ENCODE measurements around the gene PLBD2.
"Not testable (repeated sequence)": the region's sequence is repeated elsewhere in the genome, so short reads cannot be mapped to it uniquely, and the experiment has no call there.

The PLBD2 gene

DNA sequence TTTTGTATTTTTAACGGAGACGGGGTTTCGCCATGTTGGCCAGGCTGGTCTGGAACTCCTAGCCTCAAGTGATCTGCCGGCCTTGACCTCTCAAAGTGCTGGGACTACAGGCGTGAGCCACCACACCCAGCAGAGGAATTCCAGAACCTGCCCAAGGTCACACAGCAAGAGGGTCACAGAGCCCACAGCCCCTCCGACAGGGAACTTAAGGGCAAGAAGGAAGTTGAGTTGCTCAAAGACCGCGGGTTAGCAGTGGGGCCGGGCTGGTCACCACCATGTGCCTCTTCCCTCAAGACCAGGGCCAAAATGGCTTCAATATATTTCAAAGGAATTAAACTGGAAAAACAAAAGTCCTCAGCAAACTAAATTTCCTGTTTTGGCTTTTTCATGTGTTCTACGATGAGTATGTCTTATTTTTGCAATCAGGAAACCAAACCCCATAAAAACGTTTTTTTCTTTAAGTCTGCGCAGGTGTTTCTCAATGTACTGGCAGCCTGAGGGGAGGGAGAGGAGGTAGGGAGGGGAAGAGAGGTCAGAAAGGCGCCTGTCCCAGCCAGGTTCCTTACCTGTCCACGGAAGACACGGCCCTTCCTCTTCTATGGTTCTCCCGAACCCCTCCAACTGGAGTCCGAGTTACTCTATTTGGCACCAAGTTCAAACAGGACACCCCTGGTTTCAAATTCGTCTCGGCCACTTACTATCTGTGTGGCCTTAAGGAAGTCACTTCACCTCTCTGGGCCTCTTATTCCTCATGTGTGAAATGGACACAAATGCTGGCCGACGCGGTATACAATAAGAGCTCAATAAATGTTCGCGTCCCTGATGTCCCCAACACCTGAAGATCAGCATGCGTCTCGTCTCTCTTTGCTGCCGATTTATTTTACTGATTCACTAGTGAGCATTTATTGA, 24.3 kb upstream of the PLBD2 start:
- DNase-seq (ENCODE audit: low read depth), result no peak

DNA sequence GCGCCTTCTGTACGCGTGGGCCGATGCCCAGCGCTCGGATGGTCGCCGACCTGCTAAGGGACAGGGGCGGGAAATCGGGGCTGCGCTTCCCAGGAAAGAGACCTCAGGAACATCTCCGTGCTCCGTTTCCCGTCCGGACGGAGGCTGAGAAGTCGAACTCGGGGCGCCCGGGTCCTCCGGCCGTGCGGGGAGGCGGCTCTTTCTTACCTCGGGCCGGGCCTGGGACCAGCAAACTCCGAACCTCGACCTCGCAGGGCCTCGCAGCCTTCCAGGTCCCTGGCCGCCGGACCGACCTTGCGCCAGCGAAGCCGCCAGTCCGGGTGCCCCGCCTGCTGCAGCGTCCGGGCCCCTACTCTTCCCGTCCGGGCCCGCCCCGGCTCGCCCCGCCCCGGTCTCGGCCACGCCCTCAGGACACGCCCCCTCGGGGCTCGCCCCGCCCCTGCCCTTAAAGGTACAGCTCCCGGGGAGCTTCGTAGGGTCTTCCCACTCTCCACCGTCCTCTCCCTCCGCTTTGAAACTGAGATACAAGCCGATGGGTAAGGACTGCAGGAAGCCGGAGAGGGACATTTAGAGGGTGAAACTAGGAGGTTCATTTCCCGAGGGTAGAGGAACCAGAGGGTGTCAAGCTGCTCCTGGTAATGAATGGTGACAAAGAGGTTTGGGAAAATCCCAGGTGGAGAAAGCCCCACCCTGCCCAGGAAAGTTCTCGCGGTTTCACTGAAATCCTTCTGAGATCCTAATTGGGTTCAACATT, 23.4 kb upstream of the PLBD2 start, which contains the start of gene SLC8B1:
Gene SLC8B1, minus strand, starts transcription at position 324 of the 754 bp plus-strand sequence. CDS start 2,231 bp downstream, outside the sequence.
- peak; percentile 91 for DNase-seq (ENCODE audit: low read depth)

DNA sequence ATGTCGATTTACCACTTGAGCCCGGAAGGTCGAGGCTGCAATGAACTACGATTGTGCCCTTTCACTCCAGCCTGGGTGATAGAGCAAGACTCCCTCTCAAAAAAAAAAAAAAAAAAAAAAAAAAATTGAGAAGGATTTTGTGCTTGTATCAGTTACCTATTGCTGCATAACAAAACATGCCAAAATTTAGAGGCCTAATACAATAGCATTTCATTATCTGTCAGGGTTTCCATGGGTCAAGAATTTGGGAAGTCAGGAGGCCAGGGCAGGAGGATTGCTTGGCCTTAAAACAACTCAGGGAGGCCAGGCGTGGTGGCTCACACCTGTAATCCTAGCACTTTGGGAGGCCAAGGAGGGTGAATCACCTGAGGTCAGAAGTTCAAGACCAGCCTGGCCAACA, 18.8 kb upstream of the PLBD2 start:
- no peak for DNase-seq (ENCODE audit: low read depth)

DNA sequence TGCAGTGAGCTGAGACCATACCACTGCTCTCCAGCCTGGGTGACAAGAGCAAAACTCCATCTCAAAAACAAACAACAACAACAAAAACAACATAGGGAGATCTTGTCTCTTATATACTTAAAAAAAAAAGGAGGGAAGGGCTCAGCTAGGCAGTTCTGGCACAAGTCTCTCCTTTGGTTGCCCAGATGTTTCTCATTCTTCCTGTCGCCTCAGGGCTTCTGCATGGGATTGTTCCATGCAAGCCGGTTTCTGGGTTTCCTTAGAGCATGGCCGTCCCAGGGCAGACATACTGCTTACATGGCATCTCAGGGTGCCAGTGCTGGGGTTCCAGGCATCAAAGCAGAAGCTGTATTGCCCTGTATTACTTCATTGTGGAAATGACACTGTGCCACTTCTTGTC, 18.3 kb upstream of the PLBD2 start:
- DNase-seq (ENCODE audit: low read depth), result no peak

DNA sequence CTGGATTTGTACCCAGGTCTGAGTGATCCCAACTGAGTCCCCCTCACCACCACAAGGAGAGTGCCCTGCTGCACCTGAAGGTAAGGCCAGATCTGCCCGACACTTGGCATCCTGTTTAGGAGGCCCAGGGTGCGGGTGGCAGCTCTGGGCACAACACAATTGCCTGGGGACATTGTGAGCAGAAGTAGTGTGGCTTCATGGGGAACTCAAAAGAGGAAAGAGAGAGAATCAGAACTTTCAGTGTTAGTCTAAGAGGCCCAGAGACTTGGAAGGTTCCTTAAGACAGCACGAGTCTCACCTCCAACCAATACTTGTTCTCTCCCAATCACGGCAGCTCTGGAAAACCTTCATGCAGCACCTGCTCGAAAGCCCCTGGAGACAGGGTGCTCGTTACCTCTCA, 16.9 kb upstream of the PLBD2 start:
- DNase-seq (ENCODE audit: low read depth), result no peak

DNA sequence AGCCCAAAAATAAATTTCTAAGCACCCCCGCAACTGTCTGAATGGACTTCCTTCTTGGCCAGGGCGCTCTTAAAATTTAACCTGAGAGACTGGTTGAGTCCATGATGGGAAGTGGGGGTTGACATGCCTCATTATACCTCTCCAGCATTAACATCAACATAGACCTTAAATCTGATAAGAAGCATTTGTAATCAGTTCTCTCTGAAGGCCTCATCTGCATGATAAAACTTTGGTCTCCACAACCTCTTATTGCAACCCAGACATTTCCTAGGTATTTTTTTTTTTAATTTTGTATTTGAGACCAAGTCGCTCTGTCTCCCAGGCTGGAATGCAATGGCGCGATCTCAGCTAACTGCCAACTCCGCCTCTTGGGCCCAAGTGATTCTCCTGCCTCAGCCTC, 13.1 kb upstream of the PLBD2 start:
- no peak for DNase-seq (ENCODE audit: low read depth)

DNA sequence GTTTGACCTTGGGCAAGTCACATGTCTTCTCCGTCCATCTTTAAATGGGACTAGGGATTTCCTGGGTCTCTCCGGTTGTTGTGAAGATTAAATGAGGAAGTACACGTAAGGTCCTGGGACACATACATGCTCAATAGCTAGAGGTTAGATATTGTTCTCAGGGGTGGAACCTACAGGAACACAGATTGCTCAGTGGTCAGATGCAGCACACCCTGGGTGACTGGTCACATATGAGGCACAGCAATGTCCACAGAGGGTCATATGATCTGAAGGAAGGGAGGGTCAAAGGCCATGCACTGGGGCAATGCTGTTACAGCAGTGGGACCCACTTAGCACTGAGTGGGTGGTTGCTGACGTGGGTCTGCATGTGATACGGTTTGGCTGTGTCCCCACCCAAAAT, 12.0 kb upstream of the PLBD2 start:
- no peak for DNase-seq (ENCODE audit: low read depth)

DNA sequence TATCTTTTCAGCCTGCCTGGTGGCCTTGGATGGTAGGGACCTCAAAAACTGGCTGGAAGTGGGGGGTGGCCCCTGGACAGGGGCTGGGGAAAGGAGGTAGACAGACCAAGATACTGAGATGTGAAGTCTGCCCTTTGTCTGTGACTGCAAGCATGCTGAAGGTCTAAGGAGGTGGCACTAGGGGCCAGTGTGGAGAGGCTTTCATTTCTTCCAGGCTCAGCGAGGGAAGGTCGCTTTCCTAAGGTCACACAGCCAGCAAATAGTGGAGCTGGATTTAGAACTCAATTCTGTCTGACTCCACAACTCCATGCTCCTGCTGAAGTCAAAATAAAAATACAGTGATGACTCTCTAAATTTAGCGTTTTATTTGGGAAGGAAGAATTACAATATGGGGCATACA, 11.3 kb upstream of the PLBD2 start:
- DNase-seq (ENCODE audit: low read depth), result no peak

DNA sequence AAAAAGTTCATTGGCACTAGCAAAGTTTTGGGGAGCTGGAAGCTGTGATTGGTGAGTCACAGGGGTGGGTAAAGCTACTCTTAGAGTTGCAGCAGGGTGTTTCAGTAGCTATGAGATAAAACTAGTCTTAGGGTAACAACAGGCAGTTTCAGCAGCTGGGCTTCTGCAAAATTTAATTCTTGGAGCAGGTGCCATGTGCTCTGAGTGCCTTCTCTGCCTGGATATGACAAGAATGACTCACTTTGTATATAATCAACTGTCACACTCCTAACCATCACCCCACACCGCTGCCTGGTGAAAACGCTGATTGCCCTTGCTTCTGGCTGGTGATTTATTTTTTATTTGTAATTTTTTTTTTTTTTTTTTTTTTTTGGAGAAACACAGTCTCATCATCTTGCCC, 10.5 kb upstream of the PLBD2 start:
- no peak for DNase-seq (ENCODE audit: low read depth)

DNA sequence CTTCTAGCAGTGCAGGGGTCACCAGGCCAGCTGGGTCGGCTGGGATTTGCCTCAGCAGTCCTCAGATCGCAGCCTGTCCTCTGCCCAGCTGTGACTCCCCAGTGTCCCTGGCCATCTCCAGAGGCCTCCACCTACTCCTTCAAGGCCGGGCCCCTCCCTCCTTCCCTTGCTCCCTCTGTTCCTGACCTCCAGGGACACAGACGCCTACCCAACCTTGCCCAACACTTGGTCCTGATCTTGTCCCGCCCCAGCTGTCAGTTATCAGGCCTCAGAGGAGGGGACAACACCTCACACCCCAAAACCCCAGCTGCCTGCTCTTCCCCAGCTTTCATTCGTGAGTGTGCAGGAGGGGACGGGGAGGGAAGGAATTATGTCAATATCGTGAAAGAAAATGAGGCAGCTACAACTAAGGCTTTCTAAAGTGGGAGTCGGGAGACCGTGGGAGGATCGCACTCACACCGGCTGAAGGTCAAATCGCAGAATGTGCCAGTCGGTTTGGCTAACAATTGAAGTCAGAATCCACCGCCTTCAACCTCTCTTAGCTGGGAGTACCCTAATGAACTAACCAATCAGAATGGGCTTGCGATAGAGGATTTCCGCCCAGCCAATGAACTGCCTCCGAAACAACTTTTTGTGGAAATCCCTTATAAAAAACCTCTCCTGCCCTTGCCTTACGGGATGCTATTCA, 9.4 kb upstream of the PLBD2 start:
- DNase-seq (ENCODE audit: low read depth), result no peak

DNA sequence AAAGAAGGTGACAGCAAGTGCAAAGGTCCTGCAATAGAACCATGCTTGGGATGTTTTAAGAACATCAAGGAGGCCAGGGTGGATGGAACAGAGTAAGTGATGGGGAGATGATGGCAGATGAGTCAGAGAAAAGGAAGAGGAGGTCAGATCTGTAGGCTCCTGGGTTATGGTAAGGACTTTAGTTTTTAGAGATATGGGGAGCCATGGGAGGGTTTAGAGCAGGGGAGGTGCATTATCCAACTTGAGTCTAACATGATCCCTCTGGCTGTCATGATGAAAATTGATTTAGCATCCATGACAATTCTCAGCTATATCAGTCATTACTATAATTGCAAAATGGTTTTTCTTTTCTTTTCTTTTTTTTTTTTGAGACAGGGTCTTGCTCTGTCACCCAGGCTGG, 7.3 kb upstream of the PLBD2 start:
- DNase-seq (ENCODE audit: low read depth), result no peak

DNA sequence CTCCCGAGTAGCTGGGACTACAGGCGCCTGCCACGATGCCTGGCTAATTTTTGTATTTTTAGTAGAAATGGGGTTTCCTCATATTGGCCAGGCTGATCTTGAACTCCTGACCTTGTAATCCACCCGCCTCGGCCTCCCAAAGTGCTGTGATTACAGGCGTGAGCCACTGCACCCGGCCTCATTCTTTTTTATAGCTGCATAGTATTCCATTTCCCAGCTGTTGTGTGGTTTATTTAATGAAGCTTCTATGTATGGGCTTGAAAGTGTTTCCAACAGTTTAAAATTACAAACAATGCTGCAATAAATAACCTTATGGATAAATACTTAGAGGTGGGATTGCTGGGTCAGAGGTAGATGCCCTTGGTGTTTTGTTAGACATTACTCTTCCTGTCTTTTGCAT, 4.2 kb upstream of the PLBD2 start:
- not testable (repeated sequence) for DNase-seq (ENCODE audit: low read depth)

DNA sequence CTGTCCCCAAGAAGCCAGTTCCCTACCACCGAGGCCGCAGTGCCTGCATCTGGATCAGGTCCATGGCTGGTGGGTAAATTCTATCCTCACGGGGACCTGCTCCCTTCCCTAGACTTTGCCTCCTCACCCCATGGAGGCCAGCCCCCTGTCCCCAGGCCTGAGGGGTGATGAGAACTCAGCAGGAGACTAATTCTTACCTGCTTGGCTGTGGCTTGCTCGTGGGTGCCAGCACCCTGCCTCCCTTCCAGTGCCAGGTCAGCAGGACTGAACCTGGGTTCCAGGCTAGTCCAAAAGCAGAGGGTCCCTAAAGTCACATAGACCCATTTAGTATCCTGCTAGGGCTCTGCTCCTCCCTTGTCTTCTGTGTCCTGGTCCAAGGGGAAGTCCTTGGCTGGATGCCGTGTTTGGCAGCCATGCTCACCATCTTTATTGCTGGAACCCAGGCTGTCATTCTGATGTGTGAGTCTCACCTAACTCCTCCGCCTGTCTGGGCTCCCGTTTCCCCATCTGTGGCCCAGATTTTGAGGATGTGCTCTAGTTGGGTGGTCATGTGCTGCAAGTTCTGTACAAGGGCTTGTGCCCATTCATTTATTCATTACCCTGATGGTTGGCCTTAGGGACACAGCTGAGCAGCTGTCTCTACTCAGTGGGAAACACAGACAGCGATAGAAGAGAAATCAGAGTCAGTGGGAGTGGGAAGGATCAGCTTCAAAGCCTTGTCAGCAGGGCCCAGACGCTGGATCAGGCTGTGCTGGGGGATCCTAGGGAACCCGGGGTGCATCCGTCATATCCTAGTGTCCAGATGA, 949 bp downstream of the PLBD2 start:
- no peak for DNase-seq (ENCODE audit: low read depth)

DNA sequence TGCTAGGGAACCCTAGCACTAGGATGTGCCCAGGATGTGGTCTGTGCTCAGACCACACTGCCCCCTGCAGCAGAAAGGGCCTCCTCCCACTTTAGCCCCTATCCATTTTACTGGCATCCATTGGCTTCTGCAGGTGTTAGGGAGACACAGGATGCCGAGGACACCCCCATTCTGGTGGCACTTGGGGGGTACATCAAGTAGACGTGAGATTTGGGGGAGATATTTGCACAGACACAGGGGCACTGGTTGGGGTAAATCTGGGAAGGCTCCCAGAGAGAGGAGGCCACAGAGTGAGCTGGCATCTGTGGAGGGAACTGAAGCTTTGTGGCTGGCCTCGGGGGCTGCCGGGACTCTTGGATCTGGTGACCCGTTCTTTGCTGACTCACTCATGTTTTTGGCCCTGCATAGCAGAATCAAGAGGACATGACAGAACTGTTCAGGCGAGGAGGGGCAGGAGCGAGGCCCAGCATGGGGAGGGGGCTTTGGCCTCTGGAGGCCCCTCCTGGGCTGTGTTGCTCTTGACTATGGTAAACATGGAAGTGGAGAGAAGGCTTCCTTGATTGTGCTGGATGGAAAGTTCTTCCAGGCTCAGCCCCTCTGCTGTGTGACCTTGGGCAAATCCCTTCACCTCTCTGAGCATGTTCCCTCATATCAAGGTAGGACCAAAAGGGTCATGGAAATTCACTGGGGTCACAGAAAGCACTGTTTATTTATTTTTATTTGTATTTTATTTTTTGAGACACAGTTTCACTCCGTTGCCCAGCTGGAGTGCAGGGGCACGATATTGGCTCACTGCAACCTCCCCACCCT, 1.8 kb downstream of the PLBD2 start:
- no peak for DNase-seq (ENCODE audit: low read depth)

DNA sequence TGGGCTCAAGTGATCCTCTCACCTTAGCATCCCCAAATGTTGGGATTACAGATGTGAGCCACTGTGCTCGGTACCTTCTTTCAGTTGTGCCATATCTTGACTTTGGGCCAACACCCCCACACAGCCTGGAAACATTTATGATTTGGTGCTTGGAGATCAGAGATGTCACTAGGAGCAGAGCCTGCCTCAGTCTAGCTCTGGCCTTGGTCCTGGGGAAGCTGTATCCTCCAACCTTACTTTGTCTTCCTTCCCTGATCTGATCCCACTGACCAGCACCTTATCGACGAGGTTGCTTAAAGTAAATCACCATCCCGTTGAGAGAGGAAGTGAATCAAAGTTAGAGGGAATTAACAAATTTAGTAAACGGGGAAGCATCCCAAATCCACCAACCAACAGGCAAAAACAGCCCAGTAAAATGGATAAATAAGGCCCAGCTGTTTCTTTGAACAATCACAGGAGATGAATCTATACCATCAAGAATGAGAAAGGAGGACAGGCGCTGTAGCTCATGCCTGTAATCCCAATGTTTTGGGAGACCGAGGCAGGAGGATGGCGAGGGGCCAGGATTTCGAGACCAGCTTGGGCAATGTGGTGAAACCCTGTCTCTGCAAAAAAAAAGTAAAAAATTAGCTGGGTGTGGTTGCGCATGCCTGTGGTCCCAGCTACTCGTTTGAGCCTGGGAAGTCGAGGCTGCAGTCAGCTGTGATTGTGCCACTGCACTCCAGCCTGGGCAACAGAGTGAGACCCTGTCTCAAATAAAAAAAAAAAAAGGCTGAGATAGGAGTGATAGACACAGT, 3.4 kb downstream of the PLBD2 start:
- no peak for DNase-seq (ENCODE audit: low read depth)

DNA sequence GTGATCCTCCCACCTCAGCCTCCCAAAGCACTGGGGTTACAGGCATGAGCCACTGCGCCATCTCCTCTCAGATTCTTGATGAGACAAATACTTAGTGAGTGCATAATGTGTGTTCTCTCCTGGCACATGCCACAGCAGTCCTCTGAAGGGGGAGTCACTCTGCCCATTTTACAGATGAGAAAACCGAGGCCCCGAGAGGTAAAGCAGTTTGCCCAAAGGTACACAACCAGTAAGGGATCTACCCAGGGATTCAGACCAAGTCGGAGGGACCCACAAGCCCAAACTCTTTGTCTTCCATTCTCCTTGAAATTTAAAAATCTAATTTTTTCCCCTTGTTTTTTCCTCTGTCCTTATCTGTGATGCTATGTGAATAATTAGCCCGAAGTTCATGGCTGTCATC, 6.3 kb downstream of the PLBD2 start:
- DNase-seq (ENCODE audit: low read depth), result no peak

DNA sequence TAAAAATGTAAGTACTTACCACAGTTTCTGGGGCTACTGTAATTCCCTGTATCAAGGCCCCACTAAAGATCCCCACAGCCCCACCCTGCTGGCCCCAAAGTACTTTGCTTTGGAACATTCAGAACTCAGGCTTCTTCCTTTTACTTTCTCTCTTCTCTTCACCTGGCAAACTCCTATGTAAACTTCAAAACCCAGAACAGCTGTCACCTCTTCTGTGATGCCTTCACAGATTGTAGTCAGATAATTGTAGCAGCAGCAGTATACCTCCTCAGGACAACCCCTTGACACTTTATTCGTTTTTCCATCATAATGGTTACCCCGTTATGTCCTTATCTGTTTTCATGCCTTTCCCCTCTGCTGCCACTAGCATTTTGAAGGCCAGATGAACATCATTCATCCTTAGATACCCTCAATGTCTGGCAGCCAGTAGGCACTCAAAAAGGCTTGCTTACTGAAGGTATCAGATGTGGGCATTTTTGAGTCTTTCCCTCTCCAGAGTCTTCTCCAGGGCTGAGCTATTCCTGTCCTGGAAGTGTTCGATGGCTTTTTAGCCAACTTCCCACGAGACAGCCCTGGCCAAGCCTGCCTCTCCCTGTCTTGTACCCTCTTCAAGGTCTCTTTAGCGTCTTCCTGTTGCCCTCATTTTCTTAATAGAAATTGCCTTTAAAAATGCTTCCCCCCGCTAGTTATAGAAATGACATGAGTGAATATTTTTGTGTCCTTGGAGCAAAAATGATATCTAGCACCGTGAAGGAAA, 7.4 kb downstream of the PLBD2 start:
- no peak for DNase-seq (ENCODE audit: low read depth)

DNA sequence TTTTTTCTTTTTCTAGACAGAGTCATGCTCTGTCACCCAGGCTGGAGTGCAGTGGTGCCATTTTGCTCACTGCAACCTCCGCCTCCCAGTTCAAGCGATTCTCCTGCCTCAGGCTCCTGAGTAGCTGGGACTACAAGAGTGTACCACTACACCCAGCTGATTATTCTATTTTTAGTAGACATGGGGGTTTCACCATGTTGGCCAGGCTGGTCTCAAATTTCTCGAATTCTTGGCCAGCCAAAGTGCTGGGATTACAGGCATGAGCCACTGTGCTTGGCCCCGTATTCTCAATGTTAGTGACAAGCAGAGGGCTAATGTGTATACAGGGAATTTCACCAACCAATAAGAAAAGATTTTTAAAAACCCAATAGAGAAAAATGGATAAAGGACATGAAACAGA, 8.4 kb downstream of the PLBD2 start:
- DNase-seq (ENCODE audit: low read depth), result no peak

DNA sequence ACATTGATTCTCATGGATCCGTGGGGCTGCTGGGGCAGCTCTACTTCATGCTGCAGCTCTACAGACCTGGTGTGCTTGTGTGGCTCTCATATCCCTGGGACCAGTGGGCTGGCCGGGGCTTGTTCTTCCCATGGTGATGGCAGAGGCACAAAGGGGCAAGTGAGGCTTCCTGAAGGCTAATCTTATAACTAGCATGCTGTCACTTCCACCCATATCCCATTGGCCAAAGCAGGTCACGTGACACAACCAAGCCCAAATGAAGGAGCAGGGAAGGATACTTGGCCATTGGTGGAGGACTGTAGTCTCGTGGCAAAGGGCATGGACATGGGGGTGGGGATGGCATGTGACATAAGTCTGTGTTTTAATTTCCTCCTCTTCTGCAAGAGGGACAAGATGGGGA, 9.9 kb downstream of the PLBD2 start:
- DNase-seq (ENCODE audit: low read depth), result no peak
